Choroid plexus epithelial cell (primary cell): ENCODE results near the gene KPNB1.

Experiments used
- DNase-seq: peaks from one replicate; pipeline ENCODE4 v3.0.0-alpha.2; 2010; ENCODE audit warnings: low read depth
- H3K4me3 ChIP-seq: 2 replicates; pipeline ENCODE4 v1.5.1; 2011; ENCODE audit warnings: low read depth, mild to moderate bottlenecking, control low read depth, low read length, moderate library complexity
- CTCF ChIP-seq: conservative IDR thresholded peaks from 2 replicates; pipeline ENCODE4 v1.5.1; 2011; ENCODE audit warnings: low read depth, mild to moderate bottlenecking, control low read depth, inconsistent platforms, low read length, moderate library complexity

Gene KPNB1

GRCh38 chr17:47728214-47728877, 78.6 kb downstream of the KPNB1 start:
- no peak for DNase-seq
- no peak overlapping the region for H3K4me3 ChIP-seq
- no peak for TF ChIP-seq CTCF

- no peak for DNase-seq
- TF ChIP-seq CTCF = no peak
- no peak overlapping the region for H3K4me3 ChIP-seq
Observed at GRCh38 chr17:47729476-47729875, 79.8 kb downstream of the KPNB1 start.

GRCh38 chr17:47730681-47731080, 81.0 kb downstream of the KPNB1 start:
- no peak for TF ChIP-seq CTCF
- no peak for DNase-seq
- no peak overlapping the region for H3K4me3 ChIP-seq

- TF ChIP-seq CTCF = no peak
- DNase-seq = no peak
- H3K4me3 ChIP-seq = no peak overlapping the region
Observed at GRCh38 chr17:47731396-47731795, 81.7 kb downstream of the KPNB1 start.

GRCh38 chr17:47732399-47733046, 82.8 kb downstream of the KPNB1 start:
- no peak overlapping the region for H3K4me3 ChIP-seq
- DNase-seq = no peak
- no peak for TF ChIP-seq CTCF

GRCh38 chr17:47733047-47733673, 83.4 kb downstream of the KPNB1 start, which contains the start of gene TBX21:
TSS of gene TBX21 (plus strand) at chr17:47733236. CDS start at chr17:47733455, 219 bp downstream.
- DNase-seq = peak; percentile 14
- TF ChIP-seq CTCF = peak; percentile 29

More at GRCh38 chr17:47733047-47733673, 83.4 kb downstream of the KPNB1 start, which contains the start of gene TBX21:
- no peak within 1 kb of the TSS for H3K4me3 ChIP-seq
